Fibroblast of pulmonary artery (primary cell): ENCODE results near the gene ZFR.

ENCODE experiments used
- DNase-seq: peaks from one replicate; pipeline ENCODE4 v3.0.0-alpha.2; 2010; ENCODE audit warnings: low read depth
- H3K4me3 ChIP-seq: replicated peaks from 2 replicates; pipeline ENCODE4 v1.5.1; 2011; ENCODE audit warnings: low read depth, mild to moderate bottlenecking, control low read depth, low read length, moderate library complexity
- TF ChIP-seq, protein P1 (sequence below): IDR thresholded peaks from 2 replicates; pipeline ENCODE4 v1.5.1; 2011; ENCODE audit warnings: mild to moderate bottlenecking, control low read depth, low read length, inconsistent platforms; ENCODE audit errors: missing control alignments

The ZFR gene

DNA sequence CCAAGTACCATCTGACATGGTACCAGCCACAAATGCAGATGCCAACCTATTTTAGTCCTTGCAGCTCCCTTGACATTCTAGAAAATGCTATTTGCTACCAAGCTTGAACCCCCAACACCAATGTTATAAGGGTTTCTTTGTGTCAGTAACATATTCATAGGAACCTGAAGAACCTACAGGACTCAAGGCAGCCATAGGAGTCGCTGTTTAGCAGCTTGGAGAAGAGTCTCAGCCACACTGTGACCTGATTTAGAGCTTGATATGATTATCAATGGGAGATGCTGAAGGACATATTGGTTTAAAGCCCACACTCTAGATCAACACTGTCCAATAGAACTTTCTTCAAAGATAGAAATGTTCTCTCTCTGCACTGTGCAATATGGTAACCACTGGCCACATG is 6.4 kb upstream of the ZFR start:
- DNase-seq, result no peak
- TF ChIP-seq, protein P1, sequence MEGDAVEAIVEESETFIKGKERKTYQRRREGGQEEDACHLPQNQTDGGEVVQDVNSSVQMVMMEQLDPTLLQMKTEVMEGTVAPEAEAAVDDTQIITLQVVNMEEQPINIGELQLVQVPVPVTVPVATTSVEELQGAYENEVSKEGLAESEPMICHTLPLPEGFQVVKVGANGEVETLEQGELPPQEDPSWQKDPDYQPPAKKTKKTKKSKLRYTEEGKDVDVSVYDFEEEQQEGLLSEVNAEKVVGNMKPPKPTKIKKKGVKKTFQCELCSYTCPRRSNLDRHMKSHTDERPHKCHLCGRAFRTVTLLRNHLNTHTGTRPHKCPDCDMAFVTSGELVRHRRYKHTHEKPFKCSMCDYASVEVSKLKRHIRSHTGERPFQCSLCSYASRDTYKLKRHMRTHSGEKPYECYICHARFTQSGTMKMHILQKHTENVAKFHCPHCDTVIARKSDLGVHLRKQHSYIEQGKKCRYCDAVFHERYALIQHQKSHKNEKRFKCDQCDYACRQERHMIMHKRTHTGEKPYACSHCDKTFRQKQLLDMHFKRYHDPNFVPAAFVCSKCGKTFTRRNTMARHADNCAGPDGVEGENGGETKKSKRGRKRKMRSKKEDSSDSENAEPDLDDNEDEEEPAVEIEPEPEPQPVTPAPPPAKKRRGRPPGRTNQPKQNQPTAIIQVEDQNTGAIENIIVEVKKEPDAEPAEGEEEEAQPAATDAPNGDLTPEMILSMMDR, result peak; percentile 26

DNA sequence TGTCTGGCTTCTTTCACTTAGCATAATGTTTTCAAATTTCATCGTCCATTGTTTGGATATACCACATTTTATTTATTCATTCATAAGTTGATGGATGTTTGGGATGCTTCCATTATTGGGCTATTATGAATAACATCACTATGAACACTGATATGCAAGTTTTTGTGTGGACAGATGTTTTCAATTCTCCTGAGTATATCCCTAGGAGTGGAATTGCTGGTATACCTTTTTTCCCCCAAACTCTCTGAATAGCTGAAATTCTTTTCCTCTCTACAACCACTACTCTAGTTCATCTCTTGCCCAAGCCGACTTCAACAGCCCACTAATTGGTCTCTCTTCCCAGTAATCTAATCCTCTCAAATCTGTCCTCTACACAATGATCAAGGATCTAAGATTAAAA is 4.7 kb upstream of the ZFR start:
- H3K4me3 ChIP-seq, result no peak overlapping the region
- no peak for DNase-seq
- TF ChIP-seq, protein P1, result no peak

More for the DNA sequence above, 6.4 kb upstream of the ZFR start:
- H3K4me3 ChIP-seq, result no peak overlapping the region

DNA sequence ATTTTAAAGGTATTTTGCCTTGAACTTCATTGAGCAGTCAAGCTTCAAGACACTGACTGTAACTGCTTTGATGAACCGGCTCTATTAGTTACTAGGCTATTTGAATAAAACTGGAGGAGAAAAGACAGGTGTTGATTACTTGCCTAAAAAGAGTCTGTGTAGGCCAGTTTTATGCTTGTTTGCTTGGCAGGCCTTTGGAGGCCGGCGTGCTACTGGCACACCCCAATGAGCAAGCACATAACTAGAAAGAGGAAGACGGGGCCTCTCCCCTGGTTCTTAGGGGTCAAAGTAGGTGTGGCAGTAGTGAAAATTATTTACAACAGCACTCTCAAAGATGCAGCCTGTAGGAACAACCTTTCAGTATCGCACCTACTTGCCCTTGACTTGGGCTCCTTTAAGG is 2.1 kb upstream of the ZFR start:
- no peak for DNase-seq
- TF ChIP-seq, protein P1, result no peak
- H3K4me3 ChIP-seq, result no peak overlapping the region

DNA sequence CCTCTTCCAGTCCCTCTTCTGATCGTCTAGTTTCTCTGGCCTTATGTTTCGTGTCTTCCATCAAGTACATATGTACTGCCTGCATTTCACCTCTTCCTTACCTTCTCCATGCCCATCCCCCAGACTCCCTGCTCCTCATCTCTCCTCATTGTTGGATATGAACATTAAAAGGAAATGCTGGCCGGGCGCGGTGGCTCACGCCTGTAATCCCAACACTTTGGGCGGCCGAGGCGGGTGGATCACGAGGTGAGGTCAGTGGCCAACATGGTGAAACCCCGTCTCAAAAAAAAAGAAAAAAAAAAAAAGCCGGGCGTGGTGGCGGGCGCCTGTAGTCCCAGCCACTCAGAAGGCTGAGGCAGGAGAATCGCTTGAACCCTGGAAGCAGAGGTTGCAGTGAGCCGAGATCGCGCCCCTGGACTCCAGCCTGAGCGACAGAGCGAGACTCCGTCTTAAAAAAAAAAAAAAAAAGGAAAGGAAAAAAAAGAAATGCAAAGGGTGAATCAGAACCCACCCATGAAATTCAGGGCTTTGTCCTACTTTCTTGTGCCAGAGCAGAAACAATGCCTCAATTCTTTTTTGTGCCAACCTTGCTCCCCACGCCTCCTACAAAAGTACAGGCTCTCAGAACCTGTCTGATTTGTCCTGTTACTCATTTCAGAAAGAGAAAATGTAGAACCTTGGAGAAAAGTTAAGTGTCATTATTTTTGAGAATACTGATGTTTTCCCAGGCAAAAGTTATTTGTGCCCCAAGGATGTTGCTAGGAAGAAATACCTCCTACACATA is 1.5 kb upstream of the ZFR start:
- TF ChIP-seq, protein P1, result no peak
- no peak for DNase-seq
- no peak overlapping the region for H3K4me3 ChIP-seq

DNA sequence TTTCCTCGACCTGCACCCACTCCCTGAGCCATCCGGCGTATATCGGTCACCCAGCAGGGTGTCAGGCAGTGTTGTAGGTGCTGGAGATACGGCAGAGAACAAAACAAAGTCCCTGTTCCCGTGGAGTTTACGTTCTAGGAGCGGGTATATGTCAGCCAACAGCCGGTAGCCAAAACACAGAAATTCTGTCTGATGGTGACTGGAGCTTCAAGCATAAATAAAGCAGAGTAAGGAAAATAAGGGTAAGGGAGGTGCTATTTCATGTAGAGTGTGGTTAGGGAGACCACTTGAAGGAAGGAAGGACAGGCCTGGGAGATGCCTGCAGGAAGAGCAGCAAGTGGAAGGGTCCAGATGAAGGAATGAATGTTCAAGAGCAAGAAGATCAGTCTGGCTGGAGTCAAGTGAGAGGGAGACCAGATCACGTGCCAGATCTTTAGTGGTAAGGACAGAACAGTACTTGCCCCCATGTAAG is 783 bp upstream of the ZFR start:
- peak overlapping the region; percentile 80 for H3K4me3 ChIP-seq
- no peak for DNase-seq
- TF ChIP-seq, protein P1, result no peak

DNA sequence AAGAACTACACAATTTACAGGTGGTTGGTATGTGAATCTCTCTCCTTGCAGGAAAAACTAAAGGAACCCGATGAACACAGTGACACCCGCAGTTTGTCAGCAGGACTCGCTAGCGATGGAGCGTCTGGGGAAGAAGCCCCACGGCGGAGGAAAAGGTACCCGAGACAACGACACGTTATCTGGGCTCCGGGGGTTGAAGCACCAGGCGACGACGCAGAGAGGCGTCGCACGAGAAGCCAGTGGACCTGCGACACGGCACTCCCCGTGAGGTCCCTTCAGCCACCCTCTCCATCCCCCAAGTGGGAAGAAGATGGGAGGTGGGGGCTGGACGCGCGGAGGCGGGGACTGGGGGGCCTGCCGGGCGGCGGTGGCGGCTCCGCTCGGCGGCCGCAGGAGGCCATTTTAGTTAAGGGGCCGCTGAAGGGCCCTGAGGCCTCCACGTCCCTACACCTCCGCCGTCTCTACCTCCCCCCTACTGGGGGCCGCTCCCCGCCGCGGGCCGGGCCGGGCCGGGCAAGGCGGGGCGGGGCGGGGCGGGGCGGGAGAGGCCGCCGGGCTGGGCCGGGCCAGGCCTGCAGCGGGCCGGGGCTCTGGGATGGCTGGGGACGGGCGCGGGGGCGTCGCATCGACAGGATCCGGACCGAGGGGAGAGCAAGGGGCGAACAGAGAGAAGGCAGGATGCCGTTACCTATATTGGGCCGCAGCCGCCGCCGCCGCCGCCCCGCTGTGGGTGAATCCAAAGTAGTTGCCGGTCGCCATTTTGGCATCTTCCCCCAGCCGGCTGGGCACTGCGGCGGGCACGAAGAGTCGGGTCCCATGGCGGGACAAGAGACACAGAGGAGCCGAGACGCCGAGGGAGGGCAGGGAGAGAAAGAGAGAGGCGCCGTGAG is 754 bp downstream of the ZFR start:
- peak overlapping the region; percentile 80 for H3K4me3 ChIP-seq
- TF ChIP-seq, protein P1, result no peak
- peak; percentile 35 for DNase-seq
